Measurements from ENCODE around the gene KRTAP12-4.
"Not testable (repeated sequence)": the region's sequence is repeated elsewhere in the genome, so short reads cannot be mapped to it uniquely, and the experiment has no call there.

Gene KRTAP12-4

GRCh38 chr21:44697811-44698734 is 43.6 kb upstream of the KRTAP12-4 start:
- H3K4me1 ChIP-seq (ENCODE audit: control insufficient read depth, insufficient read depth, low read length), result no peaks in the 10 kb centered on the region
- H3K27me3 ChIP-seq (ENCODE audit: control insufficient read depth in 1 of 2, insufficient read depth in 2 of 2, low read length in 2 of 2), result peaks cover 29 to 41% of the 10 kb centered on the region in 2 donors
- H3K9me3 ChIP-seq (ENCODE audit: control insufficient read depth in 2 of 2, low read length in 2 of 2), result peaks cover 0 to 3% of the 10 kb centered on the region in 2 donors
- no peak overlapping the region for H3K4me3 ChIP-seq (ENCODE audit: low read length in 2 of 2)
- no peak overlapping the region for H3K9ac ChIP-seq (ENCODE audit: low read length in 2 of 2)
- no peaks in the 10 kb centered on the region for H3K36me3 ChIP-seq (ENCODE audit: control insufficient read depth in 2 of 2, insufficient read depth in 2 of 2, low read length in 2 of 2)
- no peak overlapping the region for H3K27ac ChIP-seq (ENCODE audit: low read length)

DNA sequence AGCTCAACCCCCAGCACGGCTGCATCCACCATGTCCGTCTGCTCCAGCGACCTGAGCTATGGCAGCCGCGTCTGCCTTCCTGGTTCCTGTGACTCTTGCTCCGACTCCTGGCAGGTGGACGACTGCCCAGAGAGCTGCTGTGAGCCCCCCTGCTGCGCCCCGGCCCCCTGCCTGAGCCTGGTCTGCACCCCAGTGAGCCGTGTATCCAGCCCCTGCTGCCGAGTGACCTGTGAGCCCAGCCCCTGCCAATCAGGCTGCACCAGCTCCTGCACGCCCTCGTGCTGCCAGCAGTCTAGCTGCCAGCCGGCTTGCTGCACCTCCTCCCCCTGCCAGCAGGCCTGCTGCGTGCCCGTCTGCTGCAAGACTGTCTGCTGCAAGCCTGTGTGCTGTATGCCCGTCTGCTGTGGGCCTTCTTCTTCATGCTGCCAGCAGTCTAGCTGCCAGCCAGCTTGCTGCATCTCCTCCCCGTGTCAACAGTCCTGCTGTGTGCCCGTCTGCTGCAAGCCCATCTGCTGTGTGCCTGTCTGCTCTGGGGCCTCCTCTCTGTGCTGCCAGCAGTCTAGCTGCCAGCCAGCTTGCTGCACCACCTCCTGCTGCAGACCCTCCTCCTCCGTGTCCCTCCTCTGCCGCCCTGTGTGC is 42.8 kb upstream of the KRTAP12-4 start, which contains the start of gene KRTAP10-12:
KRTAP10-12 (plus strand) TSS at position 1 of the 639 bp plus-strand sequence; CDS start at position 31, 30 bp downstream.
- H3K27me3 ChIP-seq (ENCODE audit: control insufficient read depth in 1 of 2, insufficient read depth in 2 of 2, low read length in 2 of 2), result peaks cover 28 to 36% of the 10 kb centered on the region in 2 donors
- not testable (repeated sequence) for H3K27ac ChIP-seq (ENCODE audit: low read length)

GRCh38 chr21:44696572-44696971 is 42.1 kb upstream of the KRTAP12-4 start:
- Histone ChIP-seq H3K4me1 (ENCODE audit: control insufficient read depth, insufficient read depth, low read length) (no peaks in the 10 kb centered on the region), H3K9ac (ENCODE audit: low read length in 2 of 2) (no peak overlapping the region), H3K36me3 (ENCODE audit: control insufficient read depth in 2 of 2, insufficient read depth in 2 of 2, low read length in 2 of 2) (no peaks in the 10 kb centered on the region), H3K27ac (ENCODE audit: low read length) (no peak overlapping the region), H3K9me3 (ENCODE audit: control insufficient read depth in 2 of 2, low read length in 2 of 2) (peaks cover 3 to 4% of the 10 kb centered on the region in 2 donors), H3K27me3 (ENCODE audit: control insufficient read depth in 1 of 2, insufficient read depth in 2 of 2, low read length in 2 of 2) (peaks cover 28 to 31% of the 10 kb centered on the region in 2 donors), H3K4me3 (ENCODE audit: low read length in 2 of 2) (no peak overlapping the region)

More for the DNA sequence above, 42.8 kb upstream of the KRTAP12-4 start, which contains the start of gene KRTAP10-12:
- not testable (repeated sequence) for H3K4me3 ChIP-seq (ENCODE audit: low read length in 2 of 2); H3K36me3 ChIP-seq (ENCODE audit: control insufficient read depth in 2 of 2, insufficient read depth in 2 of 2, low read length in 2 of 2); H3K4me1 ChIP-seq (ENCODE audit: control insufficient read depth, insufficient read depth, low read length); H3K9me3 ChIP-seq (ENCODE audit: control insufficient read depth in 2 of 2, low read length in 2 of 2); H3K9ac ChIP-seq (ENCODE audit: low read length in 2 of 2)

- Histone ChIP-seq H3K9me3 (ENCODE audit: control insufficient read depth in 2 of 2, low read length in 2 of 2) (peaks cover 3 to 4% of the 10 kb centered on the region in 2 donors), H3K4me3 (ENCODE audit: low read length in 2 of 2) (no peak overlapping the region), H3K27me3 (ENCODE audit: control insufficient read depth in 1 of 2, insufficient read depth in 2 of 2, low read length in 2 of 2) (peaks cover 24% of the 10 kb centered on the region in 2 donors), H3K4me1 (ENCODE audit: control insufficient read depth, insufficient read depth, low read length) (no peaks in the 10 kb centered on the region), H3K36me3 (ENCODE audit: control insufficient read depth in 2 of 2, insufficient read depth in 2 of 2, low read length in 2 of 2) (no peaks in the 10 kb centered on the region), H3K9ac (ENCODE audit: low read length in 2 of 2) (no peak overlapping the region), H3K27ac (ENCODE audit: low read length) (no peak overlapping the region)
These were observed 41.2 kb upstream of the KRTAP12-4 start for GRCh38 chr21:44695641-44696040.

- H3K36me3 ChIP-seq (ENCODE audit: control insufficient read depth in 2 of 2, insufficient read depth in 2 of 2, low read length in 2 of 2), result no peaks in the 10 kb centered on the region
- H3K9me3 ChIP-seq (ENCODE audit: control insufficient read depth in 2 of 2, low read length in 2 of 2), result peaks cover 3 to 4% of the 10 kb centered on the region in 2 donors
- H3K27ac ChIP-seq (ENCODE audit: low read length), result no peak overlapping the region
- H3K9ac ChIP-seq (ENCODE audit: low read length in 2 of 2), result no peak overlapping the region
- peaks cover 19 to 21% of the 10 kb centered on the region in 2 donors for H3K27me3 ChIP-seq (ENCODE audit: control insufficient read depth in 1 of 2, insufficient read depth in 2 of 2, low read length in 2 of 2)
- no peak overlapping the region for H3K4me3 ChIP-seq (ENCODE audit: low read length in 2 of 2)
- no peaks in the 10 kb centered on the region for H3K4me1 ChIP-seq (ENCODE audit: control insufficient read depth, insufficient read depth, low read length)
These were observed 40.7 kb upstream of the KRTAP12-4 start for GRCh38 chr21:44695184-44695583.

DNA sequence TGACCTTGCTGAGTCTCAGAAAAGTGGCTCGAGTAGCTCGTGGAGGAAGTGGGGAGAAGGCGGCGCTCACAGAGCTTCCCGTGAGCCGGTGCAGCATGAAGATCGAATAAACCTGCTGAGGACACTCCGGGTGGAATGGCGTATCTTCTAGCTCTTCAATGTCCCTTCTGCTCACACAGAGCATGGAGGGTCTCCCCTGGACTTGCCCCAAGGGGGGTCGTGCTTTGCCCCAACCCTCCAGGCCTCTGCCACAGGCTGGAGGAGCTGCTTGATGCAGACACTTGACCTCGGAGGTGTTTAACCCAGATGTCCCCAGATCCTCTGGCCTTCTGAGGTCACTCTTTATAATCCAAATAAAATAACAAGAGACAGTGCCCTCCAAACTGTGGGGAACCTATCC is 40.3 kb upstream of the KRTAP12-4 start:
- no peak overlapping the region for H3K9ac ChIP-seq (ENCODE audit: low read length in 2 of 2)
- H3K27me3 ChIP-seq (ENCODE audit: control insufficient read depth in 1 of 2, insufficient read depth in 2 of 2, low read length in 2 of 2), result peaks cover 17 to 19% of the 10 kb centered on the region in 2 donors
- no peak overlapping the region for H3K4me3 ChIP-seq (ENCODE audit: low read length in 2 of 2)
- no peaks in the 10 kb centered on the region for H3K4me1 ChIP-seq (ENCODE audit: control insufficient read depth, insufficient read depth, low read length)
- no peaks in the 10 kb centered on the region for H3K36me3 ChIP-seq (ENCODE audit: control insufficient read depth in 2 of 2, insufficient read depth in 2 of 2, low read length in 2 of 2)
- H3K9me3 ChIP-seq (ENCODE audit: control insufficient read depth in 2 of 2, low read length in 2 of 2), result peaks cover 3 to 4% of the 10 kb centered on the region in 2 donors
- H3K27ac ChIP-seq (ENCODE audit: low read length), result no peak overlapping the region

- peaks cover 3 to 4% of the 10 kb centered on the region in 2 donors for H3K9me3 ChIP-seq (ENCODE audit: control insufficient read depth in 2 of 2, low read length in 2 of 2)
- peaks cover 11 to 14% of the 10 kb centered on the region in 2 donors for H3K27me3 ChIP-seq (ENCODE audit: control insufficient read depth in 1 of 2, insufficient read depth in 2 of 2, low read length in 2 of 2)
- H3K27ac ChIP-seq (ENCODE audit: low read length), result no peak overlapping the region
- no peaks in the 10 kb centered on the region for H3K4me1 ChIP-seq (ENCODE audit: control insufficient read depth, insufficient read depth, low read length)
- H3K36me3 ChIP-seq (ENCODE audit: control insufficient read depth in 2 of 2, insufficient read depth in 2 of 2, low read length in 2 of 2), result no peaks in the 10 kb centered on the region
- no peak overlapping the region for H3K4me3 ChIP-seq (ENCODE audit: low read length in 2 of 2)
- H3K9ac ChIP-seq (ENCODE audit: low read length in 2 of 2), result no peak overlapping the region
These were observed 38.5 kb upstream of the KRTAP12-4 start for GRCh38 chr21:44692798-44693512.

DNA sequence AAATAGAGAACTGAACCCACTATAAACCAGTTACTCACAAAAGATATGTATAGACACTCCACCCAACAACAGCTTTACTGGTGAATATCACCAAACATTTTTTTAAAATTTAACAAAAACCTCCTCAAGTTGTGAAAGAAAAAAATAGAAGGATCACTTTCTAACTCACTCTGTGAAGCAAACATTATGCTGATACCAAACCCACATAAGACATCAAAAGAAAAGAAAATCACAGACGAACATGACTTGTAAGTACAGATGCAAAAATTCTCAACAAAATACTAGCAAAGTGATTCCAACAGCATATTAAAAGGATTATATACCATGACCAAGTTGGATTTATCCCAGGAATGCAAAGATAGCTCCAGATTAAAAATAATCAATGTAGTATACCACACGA is 37.2 kb upstream of the KRTAP12-4 start:
- Histone ChIP-seq H3K27me3 (ENCODE audit: control insufficient read depth in 1 of 2, insufficient read depth in 2 of 2, low read length in 2 of 2) (peaks cover 11 to 12% of the 10 kb centered on the region in 2 donors), H3K4me3 (ENCODE audit: low read length in 2 of 2) (no peak overlapping the region), H3K27ac (ENCODE audit: low read length) (no peak overlapping the region), H3K9me3 (ENCODE audit: control insufficient read depth in 2 of 2, low read length in 2 of 2) (peaks cover 3 to 4% of the 10 kb centered on the region in 2 donors), H3K9ac (ENCODE audit: low read length in 2 of 2) (no peak overlapping the region), H3K4me1 (ENCODE audit: control insufficient read depth, insufficient read depth, low read length) (no peaks in the 10 kb centered on the region), H3K36me3 (ENCODE audit: control insufficient read depth in 2 of 2, insufficient read depth in 2 of 2, low read length in 2 of 2) (no peaks in the 10 kb centered on the region)

DNA sequence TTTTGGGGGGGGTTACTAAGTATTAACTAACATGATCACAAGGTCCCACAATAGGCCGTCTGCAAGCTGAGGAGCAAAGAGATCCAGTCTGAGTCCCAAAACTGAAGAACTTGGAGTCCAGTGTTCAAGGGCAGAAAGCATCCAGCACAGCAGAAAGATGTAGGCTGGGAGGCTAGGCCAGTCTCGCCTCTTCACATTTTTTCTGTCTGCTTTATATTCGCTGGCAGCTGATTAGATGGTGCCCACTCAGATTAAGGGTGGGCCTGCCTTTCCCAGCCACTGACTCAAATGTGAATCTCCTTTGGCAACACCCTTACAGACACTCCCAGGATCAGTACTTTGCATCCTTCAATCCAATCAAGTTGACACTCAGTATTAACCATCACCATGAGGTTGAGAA is 35.3 kb upstream of the KRTAP12-4 start:
- not testable (repeated sequence) for H3K27me3 ChIP-seq (ENCODE audit: control insufficient read depth in 1 of 2, insufficient read depth in 2 of 2, low read length in 2 of 2); H3K27ac ChIP-seq (ENCODE audit: low read length); H3K4me3 ChIP-seq (ENCODE audit: low read length in 2 of 2); H3K36me3 ChIP-seq (ENCODE audit: control insufficient read depth in 2 of 2, insufficient read depth in 2 of 2, low read length in 2 of 2); H3K9me3 ChIP-seq (ENCODE audit: control insufficient read depth in 2 of 2, low read length in 2 of 2); H3K4me1 ChIP-seq (ENCODE audit: control insufficient read depth, insufficient read depth, low read length); H3K9ac ChIP-seq (ENCODE audit: low read length in 2 of 2)

- no peak overlapping the region for H3K9ac ChIP-seq (ENCODE audit: low read length in 2 of 2)
- no peaks in the 10 kb centered on the region for H3K4me1 ChIP-seq (ENCODE audit: control insufficient read depth, insufficient read depth, low read length)
- H3K9me3 ChIP-seq (ENCODE audit: control insufficient read depth in 2 of 2, low read length in 2 of 2), result peaks cover 0 to 2% of the 10 kb centered on the region in 2 donors
- peaks cover 3 to 8% of the 10 kb centered on the region in 2 donors for H3K27me3 ChIP-seq (ENCODE audit: control insufficient read depth in 1 of 2, insufficient read depth in 2 of 2, low read length in 2 of 2)
- no peak overlapping the region for H3K27ac ChIP-seq (ENCODE audit: low read length)
- no peaks in the 10 kb centered on the region for H3K36me3 ChIP-seq (ENCODE audit: control insufficient read depth in 2 of 2, insufficient read depth in 2 of 2, low read length in 2 of 2)
- H3K4me3 ChIP-seq (ENCODE audit: low read length in 2 of 2), result no peak overlapping the region
These were observed 33.2 kb upstream of the KRTAP12-4 start for GRCh38 chr21:44687671-44688070.

Measured in stomach smooth muscle (tissue), 2 donors.